ENCODE results near the gene DRC7.
A peak's percentile ranks its signal among the peaks of the same experiment; 100 is the strongest.

DRC7 gene

GRCh38 chr16:57658130-57658877, 36.3 kb upstream of the DRC7 start:
- no peak overlapping the region for H3K4me3 ChIP-seq
- no peak overlapping the region for H3K27ac ChIP-seq

GRCh38 chr16:57658878-57659674, 35.5 kb upstream of the DRC7 start:
- H3K4me3 ChIP-seq, result no peak overlapping the region

DNA sequence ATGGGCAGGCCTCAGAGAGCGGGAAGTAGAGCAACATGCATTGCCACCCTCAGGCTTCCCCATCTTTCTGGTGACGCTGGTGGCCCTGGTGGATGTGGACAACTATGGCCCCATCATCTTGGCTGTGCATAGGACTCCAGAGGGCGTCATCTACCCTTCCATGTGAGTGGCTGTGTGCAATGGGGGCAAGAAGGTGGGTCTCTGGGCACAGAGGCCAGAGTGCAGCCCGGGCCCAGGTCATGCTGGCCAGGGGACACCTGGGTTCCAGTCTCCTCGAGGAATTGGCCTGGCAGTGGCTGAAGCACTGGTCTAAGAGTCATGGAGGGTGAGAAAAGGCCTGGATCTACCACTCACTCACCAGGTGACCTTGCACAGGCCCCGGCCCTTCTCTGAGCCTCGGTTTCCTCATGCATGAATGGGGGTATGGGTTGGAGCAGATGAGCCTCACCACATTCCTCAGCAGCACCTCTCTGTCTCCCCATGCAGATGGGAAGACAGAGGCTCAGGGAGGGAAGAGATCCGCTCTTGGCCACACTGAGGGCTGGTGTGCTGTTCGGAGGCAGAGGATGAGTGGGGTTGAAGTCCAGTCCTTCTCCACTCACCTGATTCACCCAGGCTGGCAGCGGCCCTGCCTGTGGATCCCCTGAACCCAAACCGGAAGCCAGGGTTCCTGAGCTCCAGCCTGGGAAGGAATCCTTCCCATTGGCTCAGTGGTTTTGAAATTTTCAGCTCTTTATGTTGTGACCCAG, 33.7 kb upstream of the DRC7 start:
- no peak overlapping the region for H3K27ac ChIP-seq

More at GRCh38 chr16:57658878-57659674, 35.5 kb upstream of the DRC7 start:
- H3K27ac ChIP-seq, result no peak overlapping the region

GRCh38 chr16:57661510-57661909, 33.1 kb upstream of the DRC7 start:
- no peak overlapping the region for H3K27ac ChIP-seq

More for the DNA sequence above, 33.7 kb upstream of the DRC7 start:
- H3K4me3 ChIP-seq, result no peak overlapping the region

GRCh38 chr16:57661936-57662906, 32.4 kb upstream of the DRC7 start:
- Histone ChIP-seq H3K4me3 (no peak overlapping the region), H3K27ac (no peak overlapping the region)

More at GRCh38 chr16:57661510-57661909, 33.1 kb upstream of the DRC7 start:
- H3K4me3 ChIP-seq, result no peak overlapping the region

DNA sequence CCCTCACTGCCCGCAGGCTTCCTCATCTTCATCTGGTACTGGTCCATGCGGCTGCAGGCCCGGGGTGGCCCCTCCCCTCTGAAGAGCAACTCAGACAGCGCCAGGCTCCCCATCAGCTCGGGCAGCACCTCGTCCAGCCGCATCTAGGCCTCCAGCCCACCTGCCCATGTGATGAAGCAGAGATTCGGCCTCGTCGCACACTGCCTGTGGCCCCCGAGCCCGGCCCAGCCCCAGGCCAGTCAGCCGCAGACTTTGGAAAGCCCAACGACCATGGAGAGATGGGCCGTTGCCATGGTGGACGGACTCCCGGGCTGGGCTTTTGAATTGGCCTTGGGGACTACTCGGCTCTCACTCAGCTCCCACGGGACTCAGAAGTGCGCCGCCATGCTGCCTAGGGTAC, 31.2 kb upstream of the DRC7 start:
- Histone ChIP-seq H3K4me3 (no peak overlapping the region), H3K27ac (no peak overlapping the region)

DNA sequence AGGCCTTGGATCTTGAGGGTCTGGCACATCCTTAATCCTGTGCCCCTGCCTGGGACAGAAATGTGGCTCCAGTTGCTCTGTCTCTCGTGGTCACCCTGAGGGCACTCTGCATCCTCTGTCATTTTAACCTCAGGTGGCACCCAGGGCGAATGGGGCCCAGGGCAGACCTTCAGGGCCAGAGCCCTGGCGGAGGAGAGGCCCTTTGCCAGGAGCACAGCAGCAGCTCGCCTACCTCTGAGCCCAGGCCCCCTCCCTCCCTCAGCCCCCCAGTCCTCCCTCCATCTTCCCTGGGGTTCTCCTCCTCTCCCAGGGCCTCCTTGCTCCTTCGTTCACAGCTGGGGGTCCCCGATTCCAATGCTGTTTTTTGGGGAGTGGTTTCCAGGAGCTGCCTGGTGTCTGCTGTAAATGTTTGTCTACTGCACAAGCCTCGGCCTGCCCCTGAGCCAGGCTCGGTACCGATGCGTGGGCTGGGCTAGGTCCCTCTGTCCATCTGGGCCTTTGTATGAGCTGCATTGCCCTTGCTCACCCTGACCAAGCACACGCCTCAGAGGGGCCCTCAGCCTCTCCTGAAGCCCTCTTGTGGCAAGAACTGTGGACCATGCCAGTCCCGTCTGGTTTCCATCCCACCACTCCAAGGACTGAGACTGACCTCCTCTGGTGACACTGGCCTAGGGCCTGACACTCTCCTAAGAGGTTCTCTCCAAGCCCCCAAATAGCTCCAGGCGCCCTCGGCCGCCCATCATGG, 30.5 kb upstream of the DRC7 start:
- H3K4me3 ChIP-seq, result no peak overlapping the region
- H3K27ac ChIP-seq, result no peak overlapping the region

- Histone ChIP-seq H3K4me3 (no peak overlapping the region), H3K27ac (no peak overlapping the region)
These were observed 30.0 kb upstream of the DRC7 start for GRCh38 chr16:57664662-57665025.

DNA sequence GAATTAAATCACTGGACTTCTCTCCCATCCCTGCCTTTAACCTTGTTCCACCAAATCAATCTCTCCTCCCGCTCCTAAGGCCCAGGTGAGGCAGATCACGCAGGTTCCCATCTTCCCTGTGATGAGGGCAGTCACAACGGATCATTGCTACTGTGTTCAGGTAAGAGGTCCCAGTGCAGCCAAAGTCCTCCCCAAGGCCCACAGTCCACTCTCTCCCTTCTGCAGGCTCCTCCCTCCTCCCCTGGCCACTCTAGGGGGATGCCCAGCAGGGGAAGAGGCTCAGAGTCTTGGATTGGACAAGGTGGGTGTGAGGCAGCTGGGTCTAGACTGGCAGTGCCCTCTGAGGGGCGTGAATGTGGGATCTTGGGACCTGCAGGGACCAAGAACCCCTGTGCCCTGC, 29.1 kb upstream of the DRC7 start:
- Histone ChIP-seq H3K4me3 (no peak overlapping the region), H3K27ac (no peak overlapping the region)

GRCh38 chr16:57666353-57667047, 28.1 kb upstream of the DRC7 start:
- H3K27ac ChIP-seq, result peak overlapping the region in 7 of 21 experiments; percentile 5 to 71 (median 57)
- H3K4me3 ChIP-seq, result no peak overlapping the region

GRCh38 chr16:57667048-57667525, 27.5 kb upstream of the DRC7 start:
- no peak overlapping the region for H3K4me3 ChIP-seq
- H3K27ac ChIP-seq, result peak overlapping the region in 8 of 21 experiments; percentile 5 to 71 (median 53)

DNA sequence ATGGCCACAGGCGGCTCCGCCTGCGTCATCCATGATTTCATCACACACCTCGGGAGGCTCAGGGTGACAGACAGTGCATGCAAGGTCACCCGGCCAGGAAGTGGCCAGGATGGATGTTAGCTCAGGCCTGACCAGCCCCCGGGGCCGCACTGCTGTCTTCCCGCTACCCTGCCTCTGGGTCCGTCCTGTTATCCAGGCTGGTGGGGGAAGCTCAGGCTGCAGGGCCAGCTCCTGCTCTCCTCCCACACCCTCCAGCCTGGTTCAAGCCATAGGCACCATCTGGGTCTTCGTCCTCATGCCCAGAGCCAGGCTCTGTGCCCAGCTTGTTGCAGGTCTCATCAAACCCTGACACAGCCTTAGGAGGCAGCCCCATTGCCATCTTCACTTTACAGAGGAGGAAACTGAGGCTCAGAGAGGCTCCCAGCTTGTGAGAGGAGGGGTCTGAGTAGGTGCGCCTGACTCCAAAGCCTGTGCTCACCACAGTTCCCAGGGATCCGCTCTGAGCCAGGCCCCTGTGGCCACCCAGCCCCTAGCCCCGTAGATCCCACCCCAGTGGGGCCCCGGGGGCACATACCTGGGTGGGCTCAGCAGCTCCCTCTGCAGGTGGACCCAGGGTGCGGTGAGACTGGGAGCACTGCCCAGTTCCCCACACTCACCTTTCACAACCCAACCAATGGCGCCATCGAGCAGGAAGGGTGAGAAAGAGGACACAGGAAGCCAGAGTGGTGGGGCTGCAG, 26.9 kb upstream of the DRC7 start:
- H3K27ac ChIP-seq, result peak overlapping the region in 8 of 21 experiments; percentile 1 to 71 (median 56)
- H3K4me3 ChIP-seq, result no peak overlapping the region

GRCh38 chr16:57668263-57668571, 26.4 kb upstream of the DRC7 start, which contains the start of gene ADGRG3:
Gene ADGRG3, plus strand, starts transcription at chr16:57668306. Its CDS starts 42 bp downstream, at chr16:57668348.
- H3K4me3 ChIP-seq, result no peak within 1 kb of the TSS
- H3K27ac ChIP-seq, result peak within 1 kb of the TSS in 9 of 21 experiments; percentile 14 to 71 (median 57)

DNA sequence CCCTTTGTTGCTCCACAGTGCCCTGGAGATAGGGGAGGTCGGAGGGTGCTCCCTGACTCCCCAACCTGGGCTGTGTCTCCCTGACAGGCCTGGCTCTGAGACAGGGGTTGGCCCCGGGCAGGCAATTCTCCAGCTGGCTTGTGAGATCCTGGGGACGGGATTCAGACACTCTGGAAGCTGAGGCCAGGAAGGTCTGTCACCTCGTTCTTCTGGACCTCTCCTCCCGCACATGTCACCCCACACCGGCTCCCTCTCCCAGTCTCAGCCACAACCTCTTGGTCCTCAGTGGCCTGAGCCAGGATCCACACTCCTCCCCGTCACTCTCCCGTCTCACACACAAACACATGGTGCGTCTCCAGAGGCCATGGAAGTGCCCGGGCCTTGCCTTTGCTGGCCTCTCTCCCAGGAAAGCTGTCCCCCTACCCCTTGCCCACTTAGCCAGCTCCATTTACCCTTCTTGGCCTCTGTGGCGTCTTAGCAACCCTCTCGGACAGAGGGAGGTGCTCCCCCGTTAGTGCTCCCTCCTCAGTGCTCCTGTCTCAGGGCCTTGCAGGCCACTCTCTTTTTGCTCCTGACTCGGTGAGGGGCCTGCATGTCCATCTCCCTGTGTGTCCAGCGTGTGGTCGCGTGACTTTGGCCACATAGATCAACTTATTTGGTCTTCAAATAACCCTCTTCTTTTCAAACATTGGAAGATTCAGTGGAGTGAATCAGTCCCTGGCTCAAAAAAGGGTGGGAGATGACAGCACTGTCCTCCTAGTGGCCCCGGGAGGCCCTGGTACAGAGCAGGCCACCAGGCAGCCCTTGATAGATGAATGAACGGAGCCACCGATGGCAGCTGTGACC, 25.8 kb upstream of the DRC7 start:
- peak overlapping the region in 8 of 21 experiments; percentile 19 to 71 (median 54) for H3K27ac ChIP-seq
- no peak overlapping the region for H3K4me3 ChIP-seq

DNA sequence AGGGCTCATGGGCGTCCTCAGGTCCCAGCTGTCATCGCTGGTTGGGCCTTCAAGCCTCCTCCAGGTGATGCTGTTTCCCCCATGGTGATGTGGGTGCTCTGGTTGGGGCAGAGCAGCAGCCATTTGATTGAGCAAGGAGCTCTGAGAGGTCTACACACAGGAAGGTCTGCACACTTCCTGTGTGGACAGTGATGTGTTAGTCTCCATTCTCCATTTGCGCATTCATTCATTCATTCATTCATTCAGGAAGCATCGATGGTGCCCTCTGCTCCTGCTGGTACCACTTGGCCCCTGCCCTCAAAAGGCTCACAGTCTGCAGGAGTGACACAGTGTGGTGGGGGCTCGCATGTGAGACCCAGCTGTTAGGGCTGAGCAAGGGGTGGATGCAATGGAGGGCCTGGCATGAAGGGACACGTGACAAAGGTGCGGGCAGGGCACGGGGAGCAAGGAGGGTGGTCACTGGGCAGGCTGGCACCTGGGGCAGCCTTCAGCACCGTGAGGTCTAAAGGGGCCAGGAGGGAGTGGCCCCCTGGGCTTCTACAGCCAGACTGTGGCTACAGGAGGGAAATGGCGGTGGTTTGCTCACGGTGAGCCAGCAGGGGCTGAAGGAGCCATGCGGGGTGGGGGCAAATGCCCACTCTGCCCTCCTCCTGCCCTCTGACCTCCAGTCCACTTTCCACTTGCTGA, 25.0 kb upstream of the DRC7 start:
- peak overlapping the region in 2 of 21 experiments; percentile 43 to 71 for H3K27ac ChIP-seq
- H3K4me3 ChIP-seq, result no peak overlapping the region

DNA sequence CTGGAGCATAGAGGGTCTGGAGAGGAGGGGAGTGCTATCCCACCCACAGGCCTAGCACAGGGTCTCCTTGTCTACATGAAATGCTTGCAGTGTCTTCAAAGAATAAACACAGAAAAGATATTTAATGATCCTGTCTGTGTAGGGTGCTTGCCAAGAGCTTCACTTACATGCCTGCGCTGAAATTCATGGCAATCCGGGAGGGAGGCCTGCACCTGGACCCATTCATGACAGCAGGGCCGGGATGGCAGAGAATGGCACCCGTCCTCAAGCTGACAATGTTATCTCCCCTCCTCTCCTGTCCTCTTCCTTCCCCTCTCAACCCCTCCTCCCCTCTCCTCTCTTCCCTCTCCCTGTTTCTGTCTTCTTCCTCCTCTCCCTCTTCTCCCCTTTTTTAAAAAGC, 24.4 kb upstream of the DRC7 start:
- no peak overlapping the region for H3K4me3 ChIP-seq

More for the DNA sequence above, 24.4 kb upstream of the DRC7 start:
- no peak overlapping the region for H3K27ac ChIP-seq

Measured in skin epidermis (tissue), 12 donors.